Measurements from ENCODE around the gene DLGAP1.
"Not testable (repeated sequence)": the region's sequence is repeated elsewhere in the genome, so short reads cannot be mapped to it uniquely, and the experiment has no call there.

The DLGAP1 gene

DNA sequence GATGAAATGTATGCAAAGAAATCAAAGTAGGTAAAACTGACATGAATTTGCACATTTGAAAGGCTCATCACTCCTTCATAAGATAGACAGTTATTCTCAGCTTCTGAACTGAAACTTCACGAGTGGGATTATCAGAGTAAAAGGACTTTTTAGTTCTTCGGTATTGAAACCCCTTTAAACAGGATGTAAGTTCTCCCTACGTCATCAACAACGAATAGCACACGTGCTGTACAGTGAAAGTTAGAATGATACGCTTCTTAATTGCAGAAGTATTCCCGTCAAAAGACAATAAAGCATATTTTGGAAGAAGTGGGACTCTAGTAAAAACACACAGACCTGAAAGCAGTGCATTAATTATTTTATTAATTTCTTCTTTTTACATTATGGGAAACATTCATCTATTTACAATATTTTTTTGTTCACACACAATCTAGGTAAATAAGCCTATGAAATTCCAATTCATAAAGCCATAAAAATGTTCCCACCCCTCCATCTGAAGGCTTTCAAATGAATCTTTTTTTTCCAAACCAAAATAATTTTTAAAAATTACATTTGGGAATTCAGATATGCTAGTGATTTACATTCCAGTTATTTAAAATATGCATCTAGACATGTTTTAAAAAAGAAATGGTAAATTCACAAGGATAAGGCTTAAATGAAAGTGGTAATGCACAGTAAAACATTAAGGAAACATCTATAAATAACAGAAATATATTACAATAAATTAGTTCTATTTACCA, 959.2 kb downstream of the DLGAP1 start:
- DNase-seq (ENCODE audit: low spot score), result no peak

- DNase-seq (ENCODE audit: low spot score), result no peak
Measured at GRCh38 chr18:3494569-3494968, 960.5 kb downstream of the DLGAP1 start.

DNA sequence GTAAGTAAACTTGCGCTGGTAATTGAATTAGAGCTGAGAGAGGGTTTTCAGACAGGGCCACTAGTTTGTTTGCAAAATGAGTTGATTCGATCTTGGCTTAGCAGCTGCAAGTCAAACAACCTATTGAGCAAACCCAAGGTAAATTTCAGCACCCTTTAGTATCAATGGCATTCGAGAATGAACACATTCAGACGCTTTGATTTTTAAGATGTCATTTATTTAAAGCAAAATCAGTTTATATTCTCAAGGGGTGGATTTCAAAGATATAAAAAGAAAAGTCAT, 960.9 kb downstream of the DLGAP1 start:
- peak; percentile 68 for DNase-seq (ENCODE audit: low spot score)

DNA sequence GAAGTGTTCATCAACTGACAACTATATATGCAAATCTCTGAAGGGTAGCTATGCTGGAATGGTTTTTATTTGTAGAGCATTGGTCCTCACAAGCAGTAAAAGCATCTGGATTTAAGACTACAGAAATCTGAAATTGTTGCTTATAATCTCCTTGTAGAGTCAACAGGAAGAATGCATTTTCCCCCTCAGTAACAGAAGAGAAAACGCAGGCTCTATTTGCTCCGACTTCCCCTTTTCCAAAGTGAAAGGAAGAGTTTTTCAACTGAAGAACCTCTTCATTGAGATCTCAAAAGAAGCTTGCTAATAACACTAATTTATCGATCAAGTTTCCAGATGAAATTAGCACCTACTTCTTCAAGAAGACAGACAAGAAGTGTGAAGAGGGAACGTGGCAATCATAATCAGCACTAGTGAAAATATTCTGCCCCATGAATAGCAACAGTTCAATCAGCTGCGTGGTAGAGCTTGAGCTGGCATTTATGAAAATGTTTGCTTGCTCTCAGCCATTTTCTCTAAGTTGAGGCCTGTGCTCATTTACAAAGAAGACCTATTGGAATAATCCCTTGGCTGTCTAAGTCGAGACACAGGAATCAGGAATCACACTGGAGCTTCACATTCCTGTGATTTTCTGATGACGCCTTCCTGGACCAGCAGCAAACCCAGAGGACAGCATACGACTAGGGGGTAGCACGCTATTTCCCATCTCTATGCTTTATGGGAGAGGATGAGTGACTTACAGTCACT, 961.4 kb downstream of the DLGAP1 start:
- DNase-seq (ENCODE audit: low spot score), result no peak

DNA sequence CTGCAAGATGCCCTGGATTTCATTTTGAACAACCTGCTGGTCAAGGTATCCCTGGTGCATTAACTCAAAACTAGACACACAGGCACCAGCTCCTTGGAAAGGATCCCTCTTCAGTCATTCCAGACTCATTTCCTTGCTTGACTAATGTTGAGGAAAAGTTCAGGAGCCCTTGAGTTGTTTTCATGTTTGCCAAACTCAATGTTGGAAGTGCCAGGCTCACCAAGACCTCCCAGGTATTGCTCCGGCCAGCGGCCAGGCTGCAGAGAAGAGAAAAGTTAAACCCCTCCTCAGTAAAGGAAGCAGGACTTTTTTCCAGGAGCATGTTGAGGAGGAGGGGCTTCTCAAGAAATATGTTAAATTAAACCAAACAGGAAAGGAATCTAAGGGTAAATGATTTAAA, 962.4 kb downstream of the DLGAP1 start:
- DNase-seq (ENCODE audit: low spot score), result no peak

DNA sequence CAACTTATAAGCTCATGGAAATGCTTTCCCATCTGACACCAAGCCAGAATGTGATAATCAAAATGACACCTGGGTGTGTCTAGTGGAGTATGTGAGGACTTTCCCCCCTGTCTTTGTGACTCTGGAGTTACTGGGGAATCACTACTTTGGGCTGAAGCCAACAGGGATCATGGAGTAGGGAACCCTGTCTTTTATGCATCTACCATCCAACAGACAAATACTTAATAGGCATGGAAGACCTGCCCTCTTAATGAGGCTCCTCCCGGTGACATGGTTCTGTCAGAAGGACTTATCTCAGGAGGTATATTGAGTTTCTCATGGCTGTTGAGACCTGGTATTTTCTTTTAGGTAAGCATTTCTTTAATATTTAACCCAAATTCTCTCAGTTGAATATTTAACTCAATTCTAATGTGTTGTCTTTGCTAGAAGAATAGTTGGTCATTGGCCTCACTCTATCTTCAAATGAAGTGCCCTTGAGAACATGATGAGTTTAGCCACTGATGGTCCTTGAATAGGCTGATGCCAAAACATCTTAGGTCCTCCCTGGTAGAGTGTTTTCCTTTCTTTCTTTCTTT, 963.0 kb downstream of the DLGAP1 start:
- no peak for DNase-seq (ENCODE audit: low spot score)

DNA sequence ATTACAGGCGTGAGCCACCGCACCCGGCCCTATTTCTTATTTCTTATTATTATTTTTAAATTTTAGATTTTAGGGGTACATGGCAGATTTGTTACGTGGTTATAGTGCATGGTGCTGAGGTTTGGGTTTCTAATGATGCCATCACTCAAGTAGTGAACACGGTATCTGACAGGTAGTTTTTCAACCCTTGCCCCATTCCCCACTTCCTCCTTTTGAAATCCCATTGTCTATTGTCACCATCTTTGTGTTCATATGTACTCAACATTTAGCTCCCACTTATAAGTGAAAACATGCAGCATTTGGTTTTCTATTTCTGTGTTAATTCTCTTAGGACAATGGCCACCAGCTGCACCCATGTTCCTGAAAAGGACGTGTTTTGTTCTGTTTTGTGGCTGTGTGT, 965.6 kb downstream of the DLGAP1 start:
- DNase-seq (ENCODE audit: low spot score), result no peak

- DNase-seq (ENCODE audit: low spot score), result no peak
Measured at GRCh38 chr18:3486512-3486911, 968.6 kb downstream of the DLGAP1 start.

DNA sequence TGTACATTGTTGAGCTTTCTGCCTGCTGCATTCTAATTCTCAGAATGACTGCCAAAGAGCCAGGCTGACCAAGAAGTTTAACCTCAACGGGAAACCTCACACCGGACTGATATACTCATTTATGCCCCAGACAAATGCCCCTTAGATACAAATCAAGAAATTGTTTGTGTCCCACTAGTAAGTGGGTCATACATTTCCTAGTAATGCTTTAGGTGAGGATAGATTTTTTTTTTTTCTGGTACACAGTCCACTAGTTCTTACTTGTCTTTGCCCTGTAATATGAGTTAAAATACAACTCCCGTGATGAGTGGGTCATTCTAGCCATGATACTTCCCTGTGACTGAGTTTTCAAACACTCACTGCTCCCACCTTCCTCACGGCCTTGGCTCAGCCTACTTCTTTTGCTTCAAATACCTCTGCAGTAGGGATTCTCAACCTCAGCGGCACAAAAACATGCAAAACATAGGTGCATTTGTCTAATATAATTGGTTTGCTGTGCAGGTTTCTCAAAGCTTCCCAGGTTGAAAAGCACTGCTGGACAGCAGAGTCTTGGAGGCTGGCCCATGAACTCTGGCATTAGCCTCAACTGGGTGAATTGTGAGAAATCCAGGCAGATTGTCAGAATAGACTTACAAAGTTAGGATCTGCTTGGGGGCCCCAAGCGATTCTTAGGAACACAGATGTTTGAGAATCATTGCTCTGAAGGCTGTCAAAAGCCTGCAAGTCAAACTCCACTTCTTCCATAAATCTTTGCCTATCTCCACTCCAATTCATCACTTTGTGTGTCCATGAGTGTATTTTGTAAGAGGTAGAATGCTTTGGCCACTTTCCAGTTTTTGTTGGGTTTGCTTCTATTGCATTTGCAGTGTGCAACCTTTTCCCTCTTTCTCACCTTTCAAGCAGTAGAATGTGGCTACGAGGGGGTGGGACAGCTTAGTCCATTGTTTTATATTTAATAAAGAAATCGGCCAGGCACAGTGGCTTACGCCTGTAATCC, 969.7 kb downstream of the DLGAP1 start:
- DNase-seq (ENCODE audit: low spot score), result no peak

DNA sequence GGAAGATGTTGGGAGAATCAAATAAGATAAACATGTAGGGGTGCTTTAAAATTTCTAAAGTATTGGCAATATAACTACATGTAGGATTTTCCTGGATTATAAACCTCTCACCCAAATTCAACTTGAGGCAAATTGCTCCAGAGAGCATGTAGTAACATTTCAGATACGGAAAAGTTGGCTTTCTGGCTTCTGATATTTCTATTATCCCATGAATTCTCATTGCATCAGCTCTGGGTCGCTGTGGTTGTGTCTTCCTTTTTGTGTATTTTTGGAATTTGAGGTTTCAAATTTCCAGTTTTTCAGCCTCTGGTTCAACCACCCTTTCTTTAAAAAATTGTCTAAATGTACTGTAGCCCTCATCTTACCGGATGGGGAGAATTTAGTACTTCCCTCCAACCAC, 972.8 kb downstream of the DLGAP1 start:
- DNase-seq (ENCODE audit: low spot score), result no peak

DNA sequence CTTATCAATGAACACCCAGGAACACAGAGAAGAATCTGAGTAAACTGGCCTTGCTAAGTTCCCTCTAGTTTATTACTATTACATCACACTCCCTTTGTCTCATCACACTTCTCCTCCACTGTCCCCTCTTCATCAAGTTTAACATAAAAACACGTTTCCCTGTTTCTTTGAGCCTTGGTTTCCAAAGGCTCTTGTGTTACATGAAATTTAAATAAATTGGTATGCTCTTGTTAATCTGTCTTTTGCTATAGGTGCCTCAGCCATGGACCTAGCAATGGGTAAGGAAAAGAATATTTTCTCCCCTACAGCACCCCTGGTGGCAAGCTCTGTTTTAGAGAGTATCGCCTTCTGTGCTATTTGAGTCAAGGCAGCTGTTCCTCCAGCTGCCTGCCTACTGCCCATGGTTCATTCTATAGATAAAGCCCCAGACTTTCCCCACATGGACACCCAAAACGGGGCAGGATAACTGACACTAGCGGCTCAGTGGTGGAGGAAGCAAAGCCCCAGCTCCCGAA, 973.4 kb downstream of the DLGAP1 start:
- DNase-seq (ENCODE audit: low spot score), result peak; percentile 76

DNA sequence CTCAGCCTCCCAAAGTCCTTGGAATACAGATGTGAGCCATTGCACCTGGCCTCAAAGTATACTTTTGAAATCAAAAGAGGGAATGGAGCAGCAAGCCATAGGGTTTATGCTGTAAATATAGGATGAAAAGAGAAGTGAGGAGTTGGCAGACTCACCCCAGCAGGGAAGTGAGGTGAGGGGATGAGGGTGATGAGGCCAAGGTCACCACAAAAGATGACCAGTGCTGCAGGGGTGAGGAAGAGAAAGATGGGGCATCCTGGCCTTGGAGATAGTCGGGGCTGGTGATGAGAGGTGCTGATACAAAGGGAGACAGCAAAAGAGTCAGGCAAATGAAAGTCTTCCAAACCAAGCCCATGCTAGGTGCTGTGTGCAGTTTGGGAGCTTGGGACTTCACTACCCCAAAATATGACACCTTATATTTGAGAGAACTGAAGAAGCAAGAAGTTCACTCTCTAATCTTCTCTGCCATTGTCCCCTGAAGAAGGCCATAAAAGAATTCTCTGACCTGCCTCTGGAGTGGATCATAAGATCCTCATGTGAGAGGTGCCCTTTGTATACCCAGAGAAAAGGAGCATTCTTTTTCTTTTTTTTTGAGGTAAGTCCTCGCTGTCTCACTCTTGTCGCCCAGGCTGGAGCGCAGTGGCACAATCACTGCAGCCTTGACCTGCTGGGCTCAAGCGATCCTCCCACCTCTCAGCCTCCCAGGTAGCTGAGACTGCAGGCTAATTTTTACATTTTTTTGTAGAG, 974.1 kb downstream of the DLGAP1 start:
- DNase-seq (ENCODE audit: low spot score), result no peak

DNA sequence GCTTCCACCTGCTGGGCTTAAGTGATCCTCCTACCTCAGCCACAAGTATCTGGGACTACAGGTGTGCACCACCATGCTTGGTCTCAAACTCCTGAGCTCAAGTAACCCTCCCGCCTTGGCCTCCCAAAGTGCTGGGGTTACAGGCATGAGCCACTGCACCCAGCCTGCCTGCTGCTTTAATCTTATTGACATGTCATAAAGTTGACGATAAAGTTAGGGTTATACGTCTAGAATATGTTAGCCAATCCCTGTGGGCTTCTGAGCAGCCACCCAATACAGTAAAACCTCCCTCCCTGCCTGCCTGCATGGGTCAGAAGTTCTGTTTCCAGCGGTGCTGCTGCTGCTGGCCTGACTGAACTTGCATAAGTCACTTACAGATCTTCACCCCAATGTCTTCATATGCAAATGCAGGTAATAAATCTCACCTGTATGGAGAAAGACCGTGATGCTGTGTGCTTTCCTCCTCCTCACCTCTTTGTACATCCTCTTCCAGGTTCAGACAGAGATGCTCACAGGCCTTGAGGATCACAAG, 975.1 kb downstream of the DLGAP1 start:
- DNase-seq (ENCODE audit: low spot score), result no peak

DNA sequence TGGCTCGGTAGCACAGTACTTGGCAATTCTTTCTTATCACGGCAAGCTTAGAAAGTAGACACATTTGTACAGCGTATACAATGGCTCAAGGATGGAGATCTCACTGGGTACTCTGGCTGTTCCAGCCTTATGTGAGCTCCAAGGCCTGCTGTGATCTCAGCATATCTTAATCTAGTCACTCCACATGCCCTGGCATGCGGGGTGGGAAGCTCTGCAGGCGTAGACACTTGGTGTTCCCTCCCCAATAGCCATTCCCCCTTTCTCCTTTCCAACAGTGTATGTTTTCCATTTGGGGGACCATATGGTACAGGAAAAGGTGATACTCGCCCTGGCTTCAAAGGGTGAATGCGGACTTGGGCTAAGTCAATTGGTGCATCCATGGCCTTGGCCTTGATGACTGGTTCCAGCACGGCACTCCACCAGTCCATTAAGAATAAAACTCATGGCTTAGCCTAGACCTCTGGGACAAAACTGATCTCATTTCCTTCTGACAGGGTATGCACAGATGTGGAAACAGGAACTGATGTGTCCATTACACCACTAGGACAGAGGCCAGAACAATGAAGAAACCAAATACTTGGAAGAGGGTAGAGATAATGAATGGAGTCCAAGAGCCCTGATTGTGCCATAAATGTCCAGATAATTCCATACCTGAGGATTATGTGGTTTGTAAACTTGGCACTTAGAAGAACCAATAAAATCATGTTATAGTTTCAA, 976.7 kb downstream of the DLGAP1 start:
- no peak for DNase-seq (ENCODE audit: low spot score)

- DNase-seq (ENCODE audit: low spot score), result no peak
Measured at GRCh38 chr18:3472681-3473544, 982.2 kb downstream of the DLGAP1 start.

GRCh38 chr18:3472121-3472520, 983.0 kb downstream of the DLGAP1 start:
- not testable (repeated sequence) for DNase-seq (ENCODE audit: low spot score)

DNA sequence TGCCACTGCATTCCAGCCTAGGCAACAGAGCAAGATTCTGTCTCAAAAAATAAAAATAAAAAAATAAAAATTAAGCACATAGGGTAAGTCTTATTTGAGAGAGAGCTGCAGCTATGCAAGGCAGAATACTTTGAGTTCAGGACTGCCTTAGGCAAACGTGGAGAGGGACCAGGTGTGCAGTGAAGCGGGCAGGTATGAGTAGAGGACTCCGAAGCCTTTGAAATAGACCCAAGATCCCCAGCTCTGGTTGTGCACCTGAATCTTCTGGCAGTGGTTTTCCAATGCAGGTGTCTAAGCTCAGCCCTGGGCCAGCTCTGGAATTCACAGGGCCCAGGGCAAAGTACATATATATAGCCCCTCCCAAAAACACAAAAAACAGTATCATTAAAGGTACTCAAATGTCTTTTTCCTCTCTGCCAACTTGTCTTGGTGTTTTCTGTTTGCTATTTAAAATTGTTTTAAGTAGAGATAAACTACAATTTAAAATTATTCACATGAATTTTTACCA, 983.9 kb downstream of the DLGAP1 start:
- DNase-seq (ENCODE audit: low spot score), result no peak

DNA sequence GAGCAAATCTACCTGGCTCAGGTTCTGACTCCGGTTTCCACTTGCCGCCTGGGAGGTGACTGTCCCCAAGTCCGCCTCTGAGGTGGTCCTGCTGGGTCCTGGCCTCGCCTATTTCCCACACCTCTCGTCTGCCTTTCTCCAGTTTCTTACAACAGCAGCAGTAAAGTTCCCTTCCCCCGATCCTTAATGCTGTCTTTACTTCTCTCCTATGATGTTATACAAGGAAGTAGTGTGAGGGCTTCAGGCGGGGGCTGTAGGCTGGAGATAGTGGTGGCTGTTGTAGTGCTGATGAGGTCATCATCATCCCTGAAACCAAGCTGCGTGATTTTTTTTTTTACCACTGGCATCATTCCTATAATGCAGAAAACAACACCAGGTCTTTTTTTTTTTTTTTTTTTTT, 986.3 kb downstream of the DLGAP1 start:
- DNase-seq (ENCODE audit: low spot score), result no peak

DNA sequence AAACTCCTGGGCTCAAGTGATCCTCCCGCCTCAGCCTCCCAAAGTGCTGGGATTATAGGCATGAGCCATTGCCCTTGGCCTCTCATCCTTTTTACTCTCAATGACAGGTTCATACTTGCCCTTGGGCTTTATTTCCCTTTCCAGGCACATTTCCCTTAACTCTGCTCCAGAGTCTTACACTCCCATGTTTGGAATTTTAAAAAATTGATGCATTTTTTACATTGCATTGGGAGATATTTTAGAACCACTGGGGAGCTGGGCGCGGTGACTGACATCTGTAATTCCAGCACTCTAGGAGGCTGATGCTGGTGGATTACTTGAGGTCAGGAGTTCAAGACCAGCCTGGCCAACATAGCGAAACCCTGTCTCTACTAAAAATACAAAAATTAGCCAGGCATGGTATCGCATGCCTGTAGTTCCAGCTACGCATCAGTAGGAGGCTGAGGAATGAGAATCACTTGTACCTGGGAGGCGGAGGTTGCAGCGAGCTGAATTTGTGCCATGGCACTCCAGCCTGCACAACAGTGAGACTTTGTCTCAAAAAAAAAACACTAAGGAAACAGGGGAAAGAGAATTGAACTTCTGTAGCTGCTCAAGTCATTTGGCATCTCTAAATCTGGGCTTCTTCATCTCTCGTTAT, 986.9 kb downstream of the DLGAP1 start:
- DNase-seq (ENCODE audit: low spot score), result no peak

All from HuH-7 (cell line).